ENCODE measurements around the gene DAPL1.
"Not testable (repeated sequence)": the region's sequence is repeated elsewhere in the genome, so short reads cannot be mapped to it uniquely, and the experiment has no call there.

DNA sequence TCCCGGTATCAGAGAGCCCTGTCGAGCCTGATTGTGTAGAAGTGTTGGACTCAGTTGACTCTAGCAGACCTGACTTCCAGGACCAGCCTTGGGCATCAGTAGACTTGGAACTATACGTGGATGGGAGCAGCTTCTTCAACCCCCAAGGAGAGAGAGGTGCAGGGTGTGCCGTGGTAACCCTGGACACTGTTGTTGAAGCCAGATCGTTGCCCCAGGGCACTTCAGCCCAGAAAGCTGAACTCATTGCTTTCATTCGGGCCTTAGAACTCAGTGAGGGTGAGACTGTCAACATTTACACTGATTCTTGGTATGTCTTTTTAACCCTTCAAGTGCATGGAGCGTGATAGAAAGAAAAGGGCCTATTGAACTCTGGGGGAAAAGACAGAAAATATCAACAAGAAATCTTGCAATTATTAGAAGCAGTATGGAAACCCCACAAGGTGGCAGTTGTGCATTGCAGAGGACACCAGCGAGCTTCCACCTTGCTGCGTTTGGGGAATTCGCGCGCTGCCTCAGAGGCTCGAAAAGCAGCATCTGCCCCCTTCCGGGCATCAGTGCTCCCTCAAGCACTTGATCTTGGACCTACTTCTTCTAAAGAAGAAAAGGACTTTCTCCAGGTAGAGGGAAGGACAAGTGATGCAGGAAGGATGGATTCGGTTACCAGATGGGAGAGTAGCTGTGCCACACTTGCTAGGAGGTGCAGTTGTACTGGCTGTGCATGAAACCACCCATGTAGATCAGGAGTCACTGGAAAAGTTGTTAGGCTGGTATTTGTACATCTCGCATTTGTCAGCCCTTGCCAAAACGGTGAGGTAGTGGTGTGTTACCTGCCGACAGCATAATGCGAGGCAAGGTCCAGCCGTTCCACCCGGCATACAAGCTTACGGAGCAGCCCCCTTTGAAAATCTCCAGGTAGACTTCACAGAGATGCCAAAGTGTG lies 53.2 kb downstream of the DAPL1 start:
- not testable (repeated sequence) for TF ChIP-seq CTCF, POLR2A (IDR thresholded peaks at IDR 0.05)

Measured in breast epithelium (tissue), 3 donors.